Activated CD4-positive, CD25-positive, alpha-beta regulatory T cell treated with anti-CD3 and anti-CD28 coated beads, Interleukin-2, amount 50 U/mL, for 16 hours (primary cell): Measurements from ENCODE around the gene JRKL.

ENCODE experiments used
- DNase-seq: peaks from one replicate; pipeline ENCODE4 v3.0.0-alpha.2; 2020; ENCODE audit warnings: low read depth, low spot score

Gene JRKL

DNA sequence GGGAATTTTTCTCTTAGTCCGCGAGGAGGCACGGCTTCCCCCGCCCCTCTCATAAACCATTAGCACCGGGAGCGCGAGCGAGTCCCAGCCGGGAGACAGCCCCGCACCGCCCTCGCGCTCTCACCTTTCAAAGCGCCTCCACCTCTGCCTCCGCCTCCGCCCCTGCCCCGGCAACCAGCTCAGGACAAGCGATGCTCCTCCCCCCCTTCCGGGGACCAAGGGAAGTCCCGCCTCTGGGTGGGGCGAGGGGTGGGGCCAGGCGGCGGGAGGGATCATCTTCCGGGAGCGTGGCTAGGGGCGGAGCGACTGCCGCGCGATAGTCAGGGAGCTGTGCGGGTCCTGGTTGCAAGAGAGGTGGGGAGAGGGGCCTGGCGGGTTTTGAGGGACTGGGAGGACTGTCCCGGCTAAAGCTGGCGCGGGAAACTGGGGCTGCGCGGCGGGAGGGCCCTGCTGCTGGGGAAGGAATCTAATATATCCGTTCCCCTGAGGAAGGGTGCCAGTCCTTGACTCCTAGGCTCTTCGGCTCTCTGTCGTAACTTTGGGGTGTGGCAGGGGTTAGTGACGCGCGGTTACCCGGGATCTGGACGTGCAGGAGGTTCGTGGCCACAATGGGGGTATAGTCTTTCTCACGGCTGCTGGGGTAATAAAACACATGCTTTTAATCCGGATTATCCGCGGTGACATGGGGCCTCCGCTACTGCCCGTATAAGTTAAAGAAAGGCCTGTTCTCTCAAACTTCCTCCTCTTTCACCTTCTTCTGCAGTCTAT is at the start of gene JRKL, which contains the start of gene CCDC82:
Gene JRKL (plus strand): TSS at position 294 of the 768 bp plus-strand sequence. CDS start 637 bp downstream, outside the sequence.
Gene CCDC82 (minus strand): TSS at position 193 of the 768 bp plus-strand sequence. CDS start 5,165 bp downstream, outside the sequence.
- peak; percentile 97 for DNase-seq

DNA sequence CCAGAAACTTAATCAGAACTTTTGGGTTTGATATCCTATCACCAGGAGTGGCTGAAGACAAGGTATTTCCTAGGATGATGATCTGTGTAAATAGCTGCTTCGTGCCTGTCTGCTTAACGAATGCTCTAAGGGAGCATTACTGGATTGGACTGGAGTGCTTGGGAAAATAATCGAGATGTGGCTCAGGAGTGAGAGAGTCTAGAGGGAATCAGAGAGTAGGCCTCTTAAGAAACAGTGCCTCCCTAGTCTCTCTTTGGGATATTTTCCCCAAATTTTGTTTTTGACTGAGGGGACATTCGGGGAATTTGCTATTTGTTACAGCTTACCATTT is 49.3 kb upstream of the JRKL start:
- no peak for DNase-seq

DNA sequence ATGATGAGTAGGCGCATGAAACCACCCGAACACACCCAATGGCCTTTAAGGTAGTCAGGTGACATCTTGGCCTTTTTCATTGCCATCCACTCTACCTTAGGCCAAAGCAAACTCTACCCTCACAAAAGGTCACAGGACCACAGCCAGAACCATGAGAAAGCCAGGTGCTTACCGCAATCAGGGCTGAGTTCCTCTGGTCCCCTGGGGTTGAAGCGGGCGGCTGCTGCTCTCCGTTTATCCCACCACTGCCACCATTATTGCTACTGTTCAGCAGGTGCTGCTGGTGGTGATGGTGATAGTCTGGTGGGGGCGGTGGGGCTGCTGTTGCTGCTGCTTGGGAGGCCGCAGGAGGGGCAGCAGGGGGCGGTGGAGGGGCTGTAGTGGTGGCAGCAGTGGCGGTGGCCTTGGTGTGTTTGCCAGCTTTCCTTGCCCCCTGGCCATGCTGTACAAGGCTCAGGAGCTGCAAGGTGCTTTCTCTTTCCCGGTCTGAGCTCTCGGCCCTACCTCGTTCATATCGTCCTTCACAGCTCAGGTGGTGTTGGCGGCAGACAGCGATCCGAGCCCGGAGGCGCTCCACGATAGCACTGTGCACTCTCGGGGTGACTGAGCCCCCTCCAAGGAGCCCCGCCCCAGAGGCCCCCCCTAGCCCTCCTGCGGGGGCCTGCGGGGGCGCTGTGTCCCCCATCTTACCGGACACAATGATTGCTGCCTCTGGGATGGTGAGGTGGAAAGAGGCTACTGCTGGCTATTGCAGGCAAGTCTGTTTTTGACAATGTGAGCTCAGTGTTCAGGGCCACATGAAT is 48.4 kb upstream of the JRKL start:
- peak; percentile 52 for DNase-seq

DNA sequence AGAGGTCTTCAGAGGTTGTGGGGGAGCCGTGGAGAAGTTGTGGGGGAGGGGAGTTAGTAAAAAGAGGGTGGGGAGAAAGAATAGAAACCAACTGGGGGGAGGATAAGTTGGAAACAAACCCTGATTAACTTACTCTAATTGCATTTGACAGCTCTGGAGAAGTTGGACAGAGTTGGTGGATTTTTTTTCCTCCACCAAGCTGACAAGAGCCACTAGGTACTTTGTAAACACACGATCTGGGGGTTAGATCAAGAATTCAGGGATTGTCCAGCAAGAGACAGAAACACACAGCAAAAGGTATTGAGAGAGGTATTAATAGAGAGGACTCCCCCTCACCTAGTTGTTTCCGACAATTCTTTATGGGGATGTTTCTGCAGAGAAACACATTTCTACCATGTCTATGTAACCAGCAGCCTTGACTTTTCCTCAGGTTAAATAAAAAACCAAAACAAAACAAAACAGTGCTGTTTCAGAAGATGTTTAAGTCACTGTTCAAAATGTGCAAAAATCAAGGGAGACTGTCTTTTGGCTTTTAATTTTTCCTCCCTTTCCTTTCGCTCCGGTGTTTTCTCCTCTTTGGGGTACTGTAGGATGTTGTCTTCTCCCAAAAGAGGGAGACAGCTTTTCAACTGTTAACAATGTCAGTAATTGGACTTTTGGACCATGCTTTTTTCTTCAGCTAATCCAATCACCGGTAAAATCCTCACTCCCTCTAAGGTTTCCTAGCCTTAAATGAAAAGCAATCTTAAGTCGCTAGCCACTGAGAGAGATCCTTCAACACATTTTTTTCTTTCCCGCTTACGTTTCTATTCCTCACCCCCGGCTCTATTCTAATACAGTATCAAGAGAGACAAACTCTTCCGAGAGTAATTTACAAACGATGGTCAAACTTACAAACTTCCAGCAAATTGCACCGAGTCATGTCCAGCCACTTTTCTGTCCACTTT is 47.5 kb upstream of the JRKL start:
- DNase-seq = no peak

DNA sequence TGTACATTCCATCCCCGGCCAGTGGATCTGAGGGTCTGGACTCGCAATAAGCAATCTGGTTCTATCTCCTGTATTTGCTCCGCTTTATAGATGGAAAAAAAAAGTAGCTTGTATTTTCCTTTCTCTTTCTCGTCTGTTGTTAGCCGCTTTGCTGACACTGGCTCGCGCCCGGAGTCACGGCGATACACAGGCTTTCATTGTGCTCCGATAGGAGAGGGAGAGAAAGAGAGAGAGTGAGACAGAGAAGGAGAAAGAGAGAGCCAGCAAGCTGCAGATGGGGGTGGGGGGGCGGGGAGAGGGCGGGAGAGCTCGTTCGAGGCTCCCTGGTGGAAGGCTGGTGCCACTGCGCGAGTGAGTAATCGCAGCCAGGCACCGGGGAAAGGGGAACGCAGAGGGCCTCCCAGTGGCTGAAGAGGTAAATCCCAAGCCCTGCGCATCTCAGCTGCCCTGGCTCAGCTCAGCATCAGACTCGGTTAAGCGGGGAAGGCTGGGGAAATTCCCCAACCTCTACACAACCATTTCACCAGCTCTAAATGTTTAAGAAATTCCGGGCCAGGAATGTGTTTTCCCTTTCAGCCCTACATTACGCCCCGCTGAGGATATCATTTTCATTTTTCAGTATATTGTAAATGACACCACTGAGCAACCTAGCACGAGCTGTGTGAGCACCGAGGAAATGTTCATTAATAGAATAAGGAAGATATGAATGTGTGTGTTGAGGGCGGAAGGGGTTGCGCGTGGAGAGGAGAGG is 46.7 kb upstream of the JRKL start, which contains the start of gene MAML2:
Gene MAML2 (minus strand): TSS at position 235 of the 751 bp plus-strand sequence. CDS start 1,300 bp downstream, outside the sequence.
- peak; percentile 80 for DNase-seq

DNA sequence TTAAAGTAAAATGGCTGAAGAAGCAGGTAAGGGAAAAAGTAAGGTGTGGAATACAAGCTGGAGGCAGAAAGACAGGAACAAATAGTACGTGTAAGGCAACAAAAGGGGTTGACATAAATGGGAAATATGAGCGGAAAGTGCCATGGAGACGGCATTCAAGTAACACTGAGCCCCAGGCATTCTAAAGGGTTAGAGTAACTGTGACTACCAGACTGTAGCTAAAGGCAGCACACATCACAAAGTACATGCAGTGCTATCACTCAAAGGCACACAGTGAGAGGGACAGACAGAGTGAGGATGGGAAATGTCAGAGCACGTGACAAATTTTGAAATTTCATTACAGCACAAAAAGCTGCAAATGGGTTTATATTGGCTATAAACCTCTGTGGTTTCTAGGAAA is 33.0 kb upstream of the JRKL start:
- no peak for DNase-seq

- DNase-seq = no peak
Observed at GRCh38 chr11:96357794-96358193, 32.0 kb upstream of the JRKL start.

- no peak for DNase-seq
Observed at GRCh38 chr11:96358321-96358720, 31.5 kb upstream of the JRKL start.

DNA sequence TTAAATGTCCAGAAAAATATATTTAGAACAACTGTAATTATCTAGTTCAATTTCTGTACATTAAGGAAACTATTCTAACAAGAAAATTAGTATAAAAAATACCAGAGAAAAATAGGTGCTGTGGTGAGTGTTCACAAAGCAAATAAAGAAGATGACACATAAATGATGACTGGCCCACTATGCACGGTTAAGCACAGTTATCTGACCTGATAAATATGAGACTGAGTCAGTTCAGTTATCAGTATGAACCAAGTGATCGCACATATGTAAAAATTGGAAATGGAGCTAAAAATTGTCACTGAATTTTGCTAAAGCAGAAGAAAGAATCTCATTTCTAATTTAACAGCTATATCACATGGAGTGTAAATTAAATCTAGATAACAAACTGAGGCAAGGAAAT is 28.0 kb upstream of the JRKL start:
- DNase-seq = no peak

DNA sequence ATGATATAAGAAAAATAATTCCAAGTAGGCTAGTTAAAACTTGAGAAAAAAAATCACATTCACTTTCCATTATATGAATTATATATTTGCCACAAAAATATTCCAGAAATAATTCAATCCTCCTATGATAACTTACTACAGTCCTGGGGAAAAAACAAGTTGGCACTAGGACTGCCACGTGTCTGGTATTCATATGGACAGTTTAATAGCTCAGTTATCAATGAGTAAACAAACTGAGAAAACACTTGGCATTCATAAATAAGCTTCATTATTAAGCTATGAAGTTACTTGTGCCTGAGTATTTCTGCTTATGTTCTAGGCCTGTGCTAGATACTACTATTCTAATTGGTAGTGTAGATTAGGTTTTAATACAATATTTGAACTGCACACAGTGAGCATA is 24.3 kb upstream of the JRKL start:
- DNase-seq = no peak

- DNase-seq = no peak
Observed at GRCh38 chr11:96366024-96366423, 23.8 kb upstream of the JRKL start.

DNA sequence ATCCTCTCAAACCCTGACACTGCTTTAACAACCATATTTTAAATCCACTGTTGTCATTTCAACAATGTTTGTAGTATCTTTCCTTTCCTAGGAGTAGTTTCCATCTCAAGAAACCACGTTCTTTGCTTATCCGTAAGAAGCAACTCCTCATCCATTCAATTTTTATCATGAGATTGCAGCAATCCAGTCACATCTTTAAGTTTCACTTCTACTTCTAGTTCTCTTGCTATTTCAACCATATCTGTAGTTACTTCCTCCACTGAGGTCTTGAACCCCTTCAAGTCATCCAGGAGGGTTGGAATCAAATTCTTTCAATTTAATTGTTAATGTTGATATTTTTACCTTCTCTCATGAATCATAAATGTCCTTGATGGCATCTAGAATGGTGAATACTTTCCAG is 22.5 kb upstream of the JRKL start:
- DNase-seq = no peak

- DNase-seq = no peak
Observed at GRCh38 chr11:96373826-96374225, 16.0 kb upstream of the JRKL start.

GRCh38 chr11:96376796-96377195 is 13.0 kb upstream of the JRKL start:
- DNase-seq = no peak

- no peak for DNase-seq
Observed at GRCh38 chr11:96384156-96384555, 5.7 kb upstream of the JRKL start.

- DNase-seq = no peak
Observed at GRCh38 chr11:96385187-96385586, 4.6 kb upstream of the JRKL start.

DNA sequence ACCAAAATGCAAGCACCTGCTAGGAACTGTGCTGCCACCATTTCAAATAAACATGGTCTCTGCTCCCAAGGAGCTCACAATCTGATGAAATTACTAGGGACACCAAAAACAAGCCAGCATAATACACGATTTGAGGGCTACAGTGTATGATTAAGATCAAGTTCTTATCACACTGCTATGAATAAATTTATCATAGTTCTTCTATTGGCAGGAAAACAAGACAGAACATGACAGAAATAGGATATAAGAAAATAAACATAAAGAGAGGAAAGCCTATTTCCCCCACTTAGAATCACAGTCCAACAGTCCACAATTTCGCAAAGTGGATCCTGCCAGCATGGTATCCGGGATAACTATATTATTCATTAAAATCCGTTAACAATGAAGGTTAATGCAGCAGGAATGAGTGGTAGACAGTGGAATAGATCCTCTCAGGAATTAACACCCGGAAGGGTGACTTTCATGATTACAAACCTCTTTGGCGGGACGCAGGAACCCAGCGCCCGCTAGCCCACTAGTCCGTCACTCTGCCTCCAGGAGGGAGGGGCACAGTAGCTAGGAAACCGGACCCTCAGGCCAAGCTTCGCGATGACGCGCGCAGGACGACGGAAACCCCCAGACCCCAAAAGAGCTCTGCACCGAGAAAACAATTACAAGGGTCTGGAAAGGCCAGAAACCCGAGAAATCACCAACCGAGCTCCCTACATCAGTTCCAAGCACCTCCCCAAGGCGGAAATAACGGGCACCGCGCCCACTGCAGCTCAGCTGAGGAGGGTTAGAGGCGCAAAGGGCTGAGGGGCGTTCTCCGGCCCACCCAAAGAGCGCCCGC is 708 bp upstream of the JRKL start:
- DNase-seq = no peak

DNA sequence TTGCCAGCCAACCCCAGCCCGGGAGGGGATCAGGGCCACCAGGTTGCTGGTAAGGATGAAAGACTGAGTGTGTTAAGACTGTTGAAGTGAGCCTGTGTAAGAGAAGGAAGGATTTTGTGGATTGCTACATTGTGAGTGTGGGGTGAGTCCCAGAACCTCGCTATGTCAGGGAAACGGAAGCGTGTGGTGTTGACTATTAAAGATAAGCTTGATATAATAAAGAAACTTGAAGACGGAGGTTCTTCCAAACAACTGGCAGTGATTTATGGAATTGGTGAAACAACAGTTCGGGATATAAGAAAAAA is 627 bp downstream of the JRKL start:
- no peak for DNase-seq

DNA sequence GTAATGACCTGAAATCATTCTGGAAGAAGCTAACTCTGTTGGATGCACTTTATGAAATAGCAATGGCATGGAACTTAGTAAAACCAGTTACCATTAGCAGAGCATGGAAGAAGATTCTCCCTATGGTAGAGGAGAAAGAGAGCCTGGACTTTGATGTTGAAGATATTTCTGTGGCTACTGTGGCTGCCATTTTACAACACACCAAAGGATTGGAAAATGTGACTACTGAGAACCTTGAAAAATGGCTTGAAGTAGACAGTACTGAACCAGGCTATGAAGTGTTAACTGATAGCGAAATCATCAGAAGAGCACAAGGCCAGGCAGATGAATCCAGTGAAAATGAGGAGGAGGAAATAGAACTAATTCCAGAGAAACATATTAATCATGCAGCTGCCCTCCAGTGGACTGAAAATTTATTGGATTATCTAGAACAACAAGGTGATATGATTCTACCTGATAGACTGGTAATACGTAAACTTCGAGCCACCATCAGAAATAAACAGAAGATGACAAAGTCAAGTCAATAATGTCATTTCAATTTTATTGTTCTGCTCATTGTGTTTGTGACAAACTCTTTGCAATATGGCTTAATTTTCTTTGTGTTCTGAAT is 2.0 kb downstream of the JRKL start:
- DNase-seq = no peak
